ENCODE data around the gene SPACA9.

The SPACA9 gene

DNA sequence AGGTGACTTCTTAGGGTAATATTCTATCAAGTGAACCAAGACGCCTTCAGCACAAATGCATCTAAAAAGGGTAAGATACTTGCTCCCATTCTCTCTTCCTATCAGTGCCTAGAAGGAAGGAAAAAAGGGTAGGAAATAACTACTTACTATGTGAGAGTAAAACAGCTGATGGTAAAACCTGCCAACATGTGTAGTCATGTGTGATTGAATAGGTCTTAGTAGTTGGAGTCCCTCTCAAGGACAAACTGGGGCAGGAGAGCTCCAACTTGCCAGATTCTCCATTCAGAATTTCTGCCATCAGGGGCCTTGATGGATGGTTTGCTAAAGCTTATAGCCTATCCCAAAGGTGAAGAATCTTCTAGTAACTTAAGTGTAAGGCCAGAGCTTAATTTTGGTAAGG is 60.5 kb downstream of the SPACA9 start:
- DNase-seq (ENCODE audit: low read depth in 1 of 2, low spot score in 1 of 2): no peak
